ENCODE results near the gene GRB10.

The GRB10 gene

GRCh38 chr7:50687096-50687495 is 95.6 kb downstream of the GRB10 start:
- no peak for DNase-seq

- no peak for DNase-seq
Measured at GRCh38 chr7:50685135-50686065, 97.3 kb downstream of the GRB10 start.

DNA sequence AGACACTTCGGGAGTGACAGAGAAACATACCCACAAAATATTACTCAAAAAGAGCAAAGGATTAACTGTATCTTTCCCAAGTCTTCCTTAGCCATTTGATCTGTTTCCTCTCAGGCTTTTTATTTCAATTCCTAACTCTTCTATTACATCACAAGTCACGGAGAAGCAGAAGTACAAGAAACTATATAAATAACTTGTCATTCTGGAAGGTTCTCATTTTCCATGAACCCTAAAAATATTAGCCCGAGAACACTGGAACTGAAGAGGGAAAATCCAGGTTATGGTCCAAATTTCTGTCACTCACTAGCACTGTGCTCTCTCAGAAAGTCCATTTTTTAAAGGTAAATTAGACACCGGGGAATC is 98.0 kb downstream of the GRB10 start:
- DNase-seq, result no peak

- no peak for DNase-seq
Measured at GRCh38 chr7:50684011-50684712, 98.5 kb downstream of the GRB10 start.

DNA sequence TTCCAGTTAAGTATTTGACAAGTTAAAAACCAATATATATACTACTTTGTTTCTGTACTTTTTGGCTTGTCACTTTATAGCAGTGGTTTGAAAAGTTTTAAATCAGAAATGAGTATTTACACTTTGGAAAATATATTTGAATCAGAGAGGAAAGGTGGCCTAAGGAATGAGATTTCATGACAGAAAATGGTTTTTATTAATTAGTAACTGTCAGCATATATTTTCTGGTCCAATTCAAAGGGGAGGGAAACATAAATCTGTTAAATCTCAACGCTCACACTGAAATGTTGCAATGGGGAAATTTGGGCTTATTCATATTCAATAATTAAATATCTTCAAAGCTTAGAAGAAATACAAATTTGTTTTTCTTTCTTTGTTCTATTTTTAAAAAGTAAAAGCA is 100.1 kb downstream of the GRB10 start:
- no peak for DNase-seq

- DNase-seq, result peak; percentile 28
Measured at GRCh38 chr7:50682079-50682478, 100.6 kb downstream of the GRB10 start.

GRCh38 chr7:50681432-50682045 is 101.2 kb downstream of the GRB10 start:
- DNase-seq, result no peak

GRCh38 chr7:50679218-50680007 is 103.3 kb downstream of the GRB10 start:
- DNase-seq, result no peak

- no peak for DNase-seq
Measured at GRCh38 chr7:50678586-50678985, 104.1 kb downstream of the GRB10 start.

GRCh38 chr7:50677638-50677996 is 105.1 kb downstream of the GRB10 start:
- no peak for DNase-seq

DNA sequence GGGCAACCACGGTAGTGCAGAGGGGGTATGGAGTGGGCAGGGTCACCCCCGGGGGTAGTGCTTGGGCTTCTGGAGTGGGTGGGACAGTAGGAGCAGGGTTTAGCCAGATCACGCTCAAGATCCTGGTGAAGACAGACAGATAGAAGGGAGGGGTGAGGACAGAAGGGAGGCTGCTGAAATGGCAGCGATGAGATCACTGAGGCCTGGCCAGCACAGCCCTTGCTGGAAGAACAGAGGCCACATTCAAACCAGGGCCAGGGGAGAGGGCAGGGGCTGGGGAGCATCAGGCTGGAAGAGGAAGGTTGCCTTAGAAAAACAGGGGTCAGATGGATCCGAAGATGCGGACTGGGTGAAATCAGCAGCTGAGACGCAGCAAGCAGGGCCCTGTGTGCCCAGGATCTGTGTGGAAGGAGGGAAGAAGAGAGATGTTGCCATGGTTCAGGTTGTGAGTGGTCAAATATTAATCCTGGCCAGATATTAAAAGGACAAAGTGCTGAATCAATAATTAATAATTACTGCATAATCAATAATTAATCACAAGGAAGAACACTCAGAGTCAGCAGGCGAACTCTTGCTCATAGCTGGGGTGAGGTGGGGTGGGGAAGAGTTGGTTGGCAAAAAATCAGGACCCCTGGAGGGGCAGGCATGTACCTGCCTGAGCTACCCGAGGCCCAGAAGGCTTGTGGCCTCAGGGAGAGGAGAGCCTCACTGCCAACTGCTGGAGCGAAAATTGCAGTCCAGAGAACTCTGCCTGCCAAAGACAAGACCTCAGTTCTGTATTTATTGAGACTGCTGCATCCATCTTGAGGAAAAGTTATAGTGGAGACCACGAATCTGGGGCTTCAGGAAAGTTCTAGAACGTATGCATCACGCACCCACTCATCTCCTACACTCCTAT is 105.7 kb downstream of the GRB10 start:
- DNase-seq, result no peak

- DNase-seq, result no peak
Measured at GRCh38 chr7:50676079-50676478, 106.6 kb downstream of the GRB10 start.

- no peak for DNase-seq
Measured at GRCh38 chr7:50674896-50675835, 107.5 kb downstream of the GRB10 start.

DNA sequence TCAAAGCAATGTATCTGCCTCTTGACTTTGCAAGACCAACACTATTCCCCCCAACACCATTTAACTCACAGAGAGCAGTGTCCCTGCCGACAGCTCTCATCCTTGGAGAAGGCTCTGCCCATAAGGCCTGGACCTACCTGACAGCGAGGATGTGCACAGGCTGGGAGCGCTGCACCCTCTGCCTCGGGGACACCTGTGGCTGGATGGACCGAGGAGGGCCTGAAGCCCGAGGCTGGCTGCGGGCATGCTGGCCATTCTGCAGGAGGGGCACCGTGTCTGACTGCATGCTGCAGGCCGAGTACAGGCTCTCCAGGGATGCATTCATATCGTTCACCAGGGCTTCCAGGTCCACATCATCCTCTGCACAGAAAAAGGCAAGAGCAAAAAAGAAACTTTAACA is 108.4 kb downstream of the GRB10 start:
- no peak for DNase-seq

DNA sequence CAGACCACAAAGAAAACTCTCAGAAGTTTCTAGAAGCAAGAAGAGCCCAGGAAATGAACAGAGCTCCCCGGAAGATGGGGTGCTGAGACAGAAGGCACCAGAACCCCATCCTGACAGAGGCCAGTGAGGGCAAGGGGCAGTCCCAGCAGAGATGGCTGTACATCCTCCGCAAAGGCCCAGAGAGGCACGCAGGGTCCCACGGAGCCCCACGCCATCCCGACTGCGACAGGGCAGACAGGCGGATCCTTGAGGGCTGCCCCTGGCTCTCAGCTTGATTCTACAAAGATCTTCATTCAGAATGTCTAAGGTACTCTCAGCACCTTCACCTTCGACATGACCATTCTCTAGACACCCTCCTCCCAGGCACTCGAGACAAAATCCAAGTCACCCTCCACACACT is 109.6 kb downstream of the GRB10 start:
- no peak for DNase-seq

- no peak for DNase-seq
Measured at GRCh38 chr7:50672045-50672444, 110.7 kb downstream of the GRB10 start.

- no peak for DNase-seq
Measured at GRCh38 chr7:50671386-50671785, 111.3 kb downstream of the GRB10 start.

- no peak for DNase-seq
Measured at GRCh38 chr7:50669890-50670289, 112.8 kb downstream of the GRB10 start.

DNA sequence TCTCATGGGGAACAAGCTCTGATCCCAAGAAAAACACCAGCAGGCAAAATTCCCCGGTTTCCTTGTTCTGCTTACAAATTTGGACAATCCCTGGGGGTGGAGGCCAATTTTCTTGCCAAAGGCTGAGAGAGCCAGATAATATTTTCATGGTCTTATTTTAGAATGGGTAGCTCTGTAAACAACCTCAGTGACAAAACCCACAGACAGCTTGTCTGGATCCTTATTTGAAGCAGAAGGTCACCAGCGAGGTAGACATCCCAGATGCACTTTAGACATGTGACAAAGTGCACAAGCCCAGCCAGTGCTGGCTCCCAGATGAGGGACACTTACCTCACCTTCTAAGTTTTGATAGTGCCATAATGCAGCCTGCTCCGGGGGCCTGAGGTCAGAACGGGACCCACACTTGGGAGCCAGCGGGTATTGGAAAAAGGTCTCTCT is 114.9 kb downstream of the GRB10 start:
- no peak for DNase-seq

GRCh38 chr7:50667338-50667737 is 115.4 kb downstream of the GRB10 start:
- DNase-seq, result no peak

- DNase-seq, result no peak
Measured at GRCh38 chr7:50666124-50666496, 116.6 kb downstream of the GRB10 start.
